Effector memory CD8-positive, alpha-beta T cell (primary cell): ENCODE data around the gene CNOT1.

Experiments used
- ATAC-seq: fragments of 150-1000 bp; cut with Tn5 transposase; replicated peaks from 2 replicates; pipeline ENCODE4 v1.10.0; 2021; ENCODE audit warnings: mild to moderate bottlenecking, moderate library complexity
- DNase-seq, 3 experiments: peaks; one replicate each; pipeline ENCODE4 v3.0.0; 2021
- H3K27ac Mint-ChIP-seq, 2 donors: one replicate each; pipeline ENCODE4 v1.8.0; 2022; ENCODE audit warnings: mild to moderate bottlenecking in 2 of 2, mixed read lengths in 2 of 2, moderate library complexity in 2 of 2
- H3K27me3 Mint-ChIP-seq, 2 donors: one replicate each; pipeline ENCODE4 v1.8.0; 2022; ENCODE audit warnings: mixed read lengths in 2 of 2
- H3K36me3 Mint-ChIP-seq: one replicate; pipeline ENCODE4 v1.8.0; 2022; ENCODE audit warnings: mild to moderate bottlenecking, moderate library complexity, mixed read lengths; ENCODE audit not compliant: insufficient read depth
- H3K4me1 Mint-ChIP-seq, 2 donors: one replicate each; pipeline ENCODE4 v1.8.0; 2022; ENCODE audit warnings: low read depth in 2 of 2, mixed read lengths in 2 of 2
- H3K4me3 Mint-ChIP-seq, 2 donors: one replicate each; pipeline ENCODE4 v1.8.0; 2022; ENCODE audit warnings: mild to moderate bottlenecking in 2 of 2, mixed read lengths in 2 of 2, moderate library complexity in 2 of 2
- H3K9me3 Mint-ChIP-seq, 2 donors: one replicate each; pipeline ENCODE4 v1.8.0; 2022; ENCODE audit warnings: mixed read lengths in 2 of 2

The CNOT1 gene

DNA sequence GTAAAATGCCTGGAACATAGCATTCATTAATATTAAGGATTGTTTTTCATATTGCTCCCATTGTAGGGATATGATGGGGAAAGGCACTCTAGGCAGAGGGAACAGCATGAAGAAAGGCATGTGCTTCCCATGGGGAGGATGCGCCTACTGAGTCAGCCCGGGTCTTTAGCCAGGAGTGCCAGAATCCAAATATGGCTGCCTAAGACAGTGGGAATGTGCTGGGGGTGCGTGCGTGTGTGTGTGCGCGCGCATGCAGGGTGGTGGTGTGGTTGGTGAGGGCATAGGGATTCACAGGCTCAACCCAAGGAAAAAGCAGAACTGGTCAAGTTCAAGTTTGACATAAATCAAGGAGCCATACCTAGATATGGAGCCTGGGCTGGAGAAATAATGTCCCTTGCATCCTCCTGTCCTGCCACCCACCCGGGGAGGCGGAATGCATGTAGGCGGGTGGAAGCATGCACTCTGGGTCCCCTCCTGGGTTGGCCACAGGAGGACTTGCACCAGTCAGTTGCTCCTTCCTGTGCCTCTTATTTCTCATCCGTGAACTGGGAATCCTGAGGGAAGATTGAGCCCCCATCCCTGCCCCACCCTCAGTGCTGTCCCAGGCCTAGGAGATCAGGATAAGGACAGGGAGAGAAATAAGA lies 148.3 kb downstream of the CNOT1 start:
- no peaks in the 10 kb centered on the region for H3K36me3 Mint-ChIP-seq
- DNase-seq (no peak), ATAC-seq (no peak)
- H3K4me1 Mint-ChIP-seq, result no peaks in the 10 kb centered on the region
- peaks cover 11 to 40% of the 10 kb centered on the region in 2 donors for H3K27me3 Mint-ChIP-seq
- H3K27ac Mint-ChIP-seq, result no peak overlapping the region
- H3K9me3 Mint-ChIP-seq, result no peaks in the 10 kb centered on the region
- H3K4me3 Mint-ChIP-seq, result no peak overlapping the region

- no peak for ATAC-seq
- Mint-ChIP-seq H3K27ac (no peak overlapping the region), H3K9me3 (no peaks in the 10 kb centered on the region), H3K27me3 (peaks cover 26 to 65% of the 10 kb centered on the region in 2 donors), H3K4me1 (no peaks in the 10 kb centered on the region), H3K4me3 (no peak overlapping the region), H3K36me3 (no peaks in the 10 kb centered on the region)
- DNase-seq, result no peak
Measured at GRCh38 chr16:58478427-58478826, 151.2 kb downstream of the CNOT1 start.

DNA sequence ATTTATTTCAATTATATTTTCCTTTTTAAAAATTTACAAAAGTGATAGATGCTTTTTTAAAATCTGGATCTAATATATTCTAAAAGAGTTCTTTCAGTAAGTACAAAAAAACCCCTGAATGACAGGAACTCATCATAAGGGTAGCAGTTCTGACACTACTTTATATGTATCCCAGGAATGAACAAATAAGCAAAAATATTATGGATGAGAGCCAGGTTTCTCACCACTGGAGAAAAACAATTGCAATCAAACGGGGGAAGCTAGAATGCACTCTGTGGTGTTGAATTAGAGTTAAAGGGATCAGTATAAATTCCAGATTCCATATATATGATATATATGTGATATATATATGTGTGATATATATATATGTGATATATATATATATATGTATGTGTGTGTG lies 152.8 kb downstream of the CNOT1 start:
- Mint-ChIP-seq H3K36me3 (no peaks in the 10 kb centered on the region), H3K4me3 (no peak overlapping the region), H3K9me3 (no peaks in the 10 kb centered on the region), H3K27ac (no peak overlapping the region), H3K27me3 (peaks cover 22 to 55% of the 10 kb centered on the region in 2 donors), H3K4me1 (no peaks in the 10 kb centered on the region)
- no peak for ATAC-seq
- no peak for DNase-seq

DNA sequence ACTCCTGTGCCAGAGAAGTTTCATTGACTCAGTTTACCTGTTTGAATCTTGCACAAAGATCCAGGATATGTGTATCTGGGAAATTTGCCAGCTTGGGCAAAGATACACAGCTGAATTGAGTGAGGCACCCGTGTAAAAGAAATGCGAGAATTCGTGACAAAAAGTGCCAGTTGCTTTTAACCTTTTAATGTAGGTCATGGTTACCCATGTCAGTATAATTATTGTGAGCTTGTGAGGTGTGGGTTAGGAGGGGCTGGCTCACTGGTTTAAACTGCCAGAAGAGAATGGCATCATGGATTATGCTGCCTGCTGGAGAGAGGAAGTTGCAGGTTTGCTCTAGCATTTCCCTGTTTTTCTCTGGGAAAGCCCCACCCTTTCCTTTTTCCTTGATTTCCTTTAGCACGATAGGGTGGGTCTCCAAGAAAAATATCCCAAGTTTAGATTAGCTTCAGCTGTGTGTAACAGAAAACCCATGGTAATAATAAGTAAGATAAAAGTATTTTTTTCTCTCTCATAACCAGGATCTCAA lies 154.5 kb downstream of the CNOT1 start:
- no peak overlapping the region for H3K27ac Mint-ChIP-seq
- ATAC-seq, result no peak
- no peaks in the 10 kb centered on the region for H3K36me3 Mint-ChIP-seq
- peaks cover 22 to 44% of the 10 kb centered on the region in 2 donors for H3K27me3 Mint-ChIP-seq
- H3K9me3 Mint-ChIP-seq, result no peaks in the 10 kb centered on the region
- DNase-seq, result no peak
- H3K4me1 Mint-ChIP-seq, result no peaks in the 10 kb centered on the region
- H3K4me3 Mint-ChIP-seq, result no peak overlapping the region

DNA sequence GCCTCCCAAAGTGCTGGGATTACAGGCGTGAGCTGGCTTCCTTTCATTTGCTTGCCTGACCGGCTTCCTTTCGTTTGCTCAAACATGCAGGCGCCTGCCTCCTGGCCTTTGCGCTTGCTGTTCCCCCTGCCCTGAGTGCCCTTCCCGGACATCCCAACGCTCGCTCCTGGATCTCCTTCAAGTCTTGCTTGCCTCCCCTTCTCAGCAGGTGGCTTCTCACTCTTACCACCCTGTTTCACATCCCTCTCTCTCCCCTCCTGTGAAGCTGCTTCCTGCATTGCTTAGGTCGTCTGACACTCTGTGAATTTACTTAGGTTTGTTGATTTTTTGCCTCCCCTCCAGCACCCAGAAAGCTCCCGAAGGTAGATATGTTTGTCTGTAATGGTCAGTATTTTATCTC lies 155.3 kb downstream of the CNOT1 start:
- no peaks in the 10 kb centered on the region for H3K36me3 Mint-ChIP-seq
- DNase-seq, result no peak
- H3K9me3 Mint-ChIP-seq, result no peaks in the 10 kb centered on the region
- H3K27me3 Mint-ChIP-seq, result peaks cover 22 to 38% of the 10 kb centered on the region in 2 donors
- H3K27ac Mint-ChIP-seq, result no peak overlapping the region
- no peak overlapping the region for H3K4me3 Mint-ChIP-seq
- ATAC-seq, result no peak
- H3K4me1 Mint-ChIP-seq, result no peaks in the 10 kb centered on the region

GRCh38 chr16:58472827-58473226 lies 156.8 kb downstream of the CNOT1 start:
- Mint-ChIP-seq H3K4me3 (no peak overlapping the region), H3K9me3 (no peaks in the 10 kb centered on the region), H3K27ac (peak overlapping the region in 1 of 2 donors; percentile 18)

DNA sequence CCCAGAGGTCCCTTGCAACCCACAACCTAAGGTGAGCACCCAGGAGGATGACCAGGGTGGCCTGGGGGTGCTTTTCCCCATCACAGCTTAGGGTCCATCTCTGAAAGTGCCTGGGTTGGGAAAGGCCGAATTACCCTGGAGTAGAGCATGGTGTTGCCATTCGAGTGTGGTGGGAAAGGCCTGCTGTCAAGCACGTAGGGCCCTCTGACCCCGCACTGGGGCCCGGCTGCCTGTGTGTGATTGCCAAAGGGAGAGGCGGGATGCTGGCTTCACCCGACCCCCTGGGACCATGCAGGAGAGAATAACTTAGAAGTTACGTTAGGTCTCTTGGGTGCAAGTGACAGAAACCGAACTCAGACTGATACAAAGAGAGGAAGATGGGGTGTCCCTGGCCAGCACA lies 157.4 kb downstream of the CNOT1 start:
- Mint-ChIP-seq H3K4me1 (no peaks in the 10 kb centered on the region), H3K27me3 (peaks cover 43 to 59% of the 10 kb centered on the region in 2 donors), H3K36me3 (peaks cover 3% of the 10 kb centered on the region), H3K4me3 (no peak overlapping the region), H3K9me3 (no peaks in the 10 kb centered on the region), H3K27ac (no peak overlapping the region)
- DNase-seq, result no peak
- ATAC-seq, result no peak

More at GRCh38 chr16:58472827-58473226, 156.8 kb downstream of the CNOT1 start:
- DNase-seq (no peak), ATAC-seq (no peak)
- Mint-ChIP-seq H3K36me3 (no peaks in the 10 kb centered on the region), H3K27me3 (peaks cover 37 to 53% of the 10 kb centered on the region in 2 donors), H3K4me1 (no peaks in the 10 kb centered on the region)

DNA sequence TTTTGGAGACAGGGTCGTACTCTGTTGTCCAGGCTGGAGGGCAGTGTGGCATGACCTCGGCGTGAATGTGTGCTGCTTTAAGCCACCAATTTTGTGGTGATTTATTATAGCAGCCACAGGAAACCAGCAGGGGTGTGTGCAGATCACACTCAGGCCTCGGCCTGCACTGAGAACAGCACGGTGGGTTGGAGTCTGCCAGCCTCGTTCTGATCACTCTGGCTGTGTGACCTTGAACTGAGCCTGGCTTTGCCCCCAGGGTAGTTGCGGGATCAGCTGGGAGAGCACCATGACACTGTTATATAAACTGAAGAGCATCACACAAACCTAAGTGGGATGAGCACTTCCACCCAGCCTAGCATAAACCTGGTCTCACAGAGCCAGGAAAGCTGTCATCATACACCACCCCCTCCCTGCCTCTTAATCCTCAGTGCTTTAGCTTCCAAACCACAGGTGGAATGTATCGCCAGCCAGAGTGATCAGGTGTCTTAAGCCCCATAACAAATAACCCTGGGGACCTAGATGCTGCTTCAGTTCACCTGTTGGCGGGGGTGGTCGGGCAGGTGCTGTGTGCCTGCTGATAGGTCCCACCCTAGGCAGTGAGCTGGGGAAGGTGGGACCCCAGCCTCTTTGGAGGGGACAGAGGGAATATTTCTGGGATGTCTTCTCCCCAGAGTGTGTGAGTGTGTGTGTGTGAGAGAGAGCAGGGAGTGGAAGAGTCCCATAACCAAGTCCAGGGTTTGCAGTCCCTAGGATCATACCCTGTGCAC lies 158.2 kb downstream of the CNOT1 start:
- ATAC-seq (peak; percentile 32), DNase-seq (no peak)
- Mint-ChIP-seq H3K27me3 (peaks cover 51 to 66% of the 10 kb centered on the region in 2 donors), H3K36me3 (peaks cover 4% of the 10 kb centered on the region), H3K4me1 (no peaks in the 10 kb centered on the region), H3K27ac (no peak overlapping the region), H3K9me3 (no peaks in the 10 kb centered on the region), H3K4me3 (no peak overlapping the region)
